Upper lobe of left lung (tissue), 4 donors: Measurements from ENCODE around the gene STRIP1.

Experiments
- POLR2AphosphoS5 ChIP-seq, 2 donors: sonication (generic); formaldehyde crosslinking; IDR thresholded peaks; one replicate each; pipeline ENCODE4 v1.5.1; 2017; ENCODE audit warnings: antibody characterized with exemption in 2 of 2
- TF ChIP-seq, protein P1 (sequence below), 6 experiments: fragments of 450-650 bp in 4 of 6; fragments of 200-600 bp in 2 of 6; sonication (generic) in 2 of 6; IDR thresholded peaks; one replicate each; pipeline ENCODE4 v1.5.1; 2016 to 2019; ENCODE audit warnings: antibody characterized with exemption in 6 of 6

DNA sequence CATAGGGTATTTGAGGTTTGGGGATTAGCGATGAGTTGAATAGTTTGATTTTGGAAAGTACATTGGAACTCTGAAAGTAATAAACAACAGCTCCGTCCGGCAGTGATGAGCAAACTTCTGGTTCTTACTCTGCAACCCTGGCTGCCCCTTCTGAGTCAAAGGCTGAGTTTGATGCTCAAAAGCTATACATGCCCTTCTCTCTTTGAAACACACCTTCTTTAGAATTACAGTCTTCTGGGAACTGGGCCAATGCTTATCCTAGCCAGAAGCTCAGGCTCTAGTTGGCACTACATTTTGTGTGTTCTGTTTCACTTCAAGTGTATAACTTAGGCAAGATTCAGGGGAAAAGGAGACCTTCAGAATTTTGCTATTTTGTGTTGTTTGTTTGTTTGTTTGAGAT, 40.5 kb upstream of the STRIP1 start:
- TF ChIP-seq, protein P1, sequence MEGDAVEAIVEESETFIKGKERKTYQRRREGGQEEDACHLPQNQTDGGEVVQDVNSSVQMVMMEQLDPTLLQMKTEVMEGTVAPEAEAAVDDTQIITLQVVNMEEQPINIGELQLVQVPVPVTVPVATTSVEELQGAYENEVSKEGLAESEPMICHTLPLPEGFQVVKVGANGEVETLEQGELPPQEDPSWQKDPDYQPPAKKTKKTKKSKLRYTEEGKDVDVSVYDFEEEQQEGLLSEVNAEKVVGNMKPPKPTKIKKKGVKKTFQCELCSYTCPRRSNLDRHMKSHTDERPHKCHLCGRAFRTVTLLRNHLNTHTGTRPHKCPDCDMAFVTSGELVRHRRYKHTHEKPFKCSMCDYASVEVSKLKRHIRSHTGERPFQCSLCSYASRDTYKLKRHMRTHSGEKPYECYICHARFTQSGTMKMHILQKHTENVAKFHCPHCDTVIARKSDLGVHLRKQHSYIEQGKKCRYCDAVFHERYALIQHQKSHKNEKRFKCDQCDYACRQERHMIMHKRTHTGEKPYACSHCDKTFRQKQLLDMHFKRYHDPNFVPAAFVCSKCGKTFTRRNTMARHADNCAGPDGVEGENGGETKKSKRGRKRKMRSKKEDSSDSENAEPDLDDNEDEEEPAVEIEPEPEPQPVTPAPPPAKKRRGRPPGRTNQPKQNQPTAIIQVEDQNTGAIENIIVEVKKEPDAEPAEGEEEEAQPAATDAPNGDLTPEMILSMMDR (IDR thresholded peaks at IDR 0.05): no peak
- TF ChIP-seq POLR2AphosphoS5 (IDR thresholded peaks at IDR 0.05): no peak
